HCT116 (cell line): ENCODE data around the gene DNASE2. TPM values are rescaled to one million over a fixed set of nuclear protein-coding genes. Genes with fewer than 3 reads are reported as not detected.
"Not testable (repeated sequence)": the region's sequence is repeated elsewhere in the genome, so short reads cannot be mapped to it uniquely, and the experiment has no call there.

ENCODE experiments used
- ATAC-seq: fragments of 200-7000 bp; cut with Tn5 transposase; 2 replicates; pipeline ENCODE4 v1.9.1; 2020; ENCODE audit warnings: mild to moderate bottlenecking, moderate library complexity
- BruUV-seq: library from RNA; stranded (reverse); fragments of 400-500 nt; replicated peaks from 2 replicates; lab custom pipeline; 2021; lab: Mats Ljungman, UMichigan
- CTCF ChIA-PET: fragments of 300-600 bp; sonication (Branson Sonifier 250); formaldehyde crosslinking; loops from one replicate; lab custom pipeline; 2021; ENCODE audit warnings: antibody characterized with exemption; lab: Charles Lee
- POLR2A ChIA-PET: fragments of 300-600, 350-600 bp; sonication (Branson Sonifier 250); formaldehyde crosslinking; loops from one replicate; lab custom pipeline; 2021; ENCODE audit warnings: antibody characterized with exemption; lab: Charles Lee
- RAD21 ChIA-PET, 2 experiments: fragments of 300-600 bp; sonication (Branson Sonifier 250); formaldehyde crosslinking; loops; one replicate each; lab custom pipeline; 2023; ENCODE audit warnings: low total read pairs in 2 of 2; ENCODE audit not compliant: uncharacterized antibody in 2 of 2, unreplicated experiment in 2 of 2, low non-redundant PET in 1 of 2; lab: Charles Lee
- DNase-seq: peaks from one replicate; pipeline ENCODE4 v3.0.0-alpha.2; 2010; ENCODE audit warnings: low read depth, low spot score
- H2AFZ ChIP-seq: fragments of 200-600 bp; shearing (Covaris generic), sonication (generic); 2 replicates; pipeline ENCODE4 v1.6.1; 2017; ENCODE audit warnings: low read depth, mixed run types, mixed read lengths, antibody characterized with exemption, low read length; ENCODE audit not compliant: poor library complexity, severe bottlenecking
- H3K27ac ChIP-seq: 2 replicates; pipeline ENCODE4 v1.5.1; 2012; ENCODE audit warnings: low read depth, low read length
- H3K27me3 ChIP-seq: fragments of 200-600 bp; sonication (generic); 2 replicates; pipeline ENCODE4 v1.6.1; 2016; ENCODE audit warnings: mixed run types, low read length, mixed read lengths; ENCODE audit not compliant: insufficient read depth
- H3K36me3 ChIP-seq, 2 experiments: fragments of 200-500 bp in 1 of 2; fragments of 200-600 bp in 1 of 2; sonication (Bioruptor generic) in 1 of 2; sonication (generic) in 1 of 2; 2 replicates each; pipeline versions ENCODE4 v1.5.1 to v1.6.1; 2014 to 2016; ENCODE audit warnings: low read length in 2 of 2, inconsistent platforms in 1 of 2, mixed read lengths in 1 of 2, mixed run types in 1 of 2; ENCODE audit not compliant: insufficient read depth in 2 of 2, control insufficient read depth in 1 of 2
- H3K4me1 ChIP-seq, 2 experiments: fragments of 200-600 bp in 1 of 2; sonication (generic) in 1 of 2; 2 replicates each; pipeline versions ENCODE4 v1.5.1 to v1.6.1; 2012 to 2017; ENCODE audit warnings: low read length in 2 of 2, inconsistent platforms in 1 of 2, mild to moderate bottlenecking in 1 of 2, mixed read lengths in 1 of 2, mixed run types in 1 of 2, moderate library complexity in 1 of 2; ENCODE audit not compliant: insufficient read depth in 2 of 2, control insufficient read depth in 1 of 2
- H3K4me2 ChIP-seq: fragments of 200-600 bp; sonication (generic); 2 replicates; pipeline ENCODE4 v1.6.1; 2017; ENCODE audit warnings: mixed run types, low read length, mixed read lengths
- H3K4me3 ChIP-seq, 2 experiments: fragments of 200-600 bp in 1 of 2; sonication (generic) in 1 of 2; replicated peaks in 1 of 2; 2 replicates each; pipeline ENCODE4 v1.5.1; 2011 to 2016; ENCODE audit warnings: low read length in 2 of 2, control low read depth in 1 of 2, low read depth in 1 of 2, mild to moderate bottlenecking in 1 of 2, mixed read lengths in 1 of 2, mixed run types in 1 of 2
- H3K79me2 ChIP-seq: fragments of 200-600 bp; sonication (generic); 2 replicates; pipeline ENCODE4 v1.6.1; 2017; ENCODE audit warnings: mild to moderate bottlenecking, mixed run types, low read length, moderate library complexity, mixed read lengths; ENCODE audit not compliant: insufficient read depth
- H3K9ac ChIP-seq: fragments of 200-600 bp; sonication (generic); 2 replicates; pipeline ENCODE4 v1.6.1; 2016; ENCODE audit warnings: low read length, mixed read lengths
- H3K9me2 ChIP-seq: fragments of 200-600 bp; sonication (generic), shearing (Covaris generic); 2 replicates; pipeline ENCODE4 v1.6.1; 2017; ENCODE audit warnings: mixed run types, mild to moderate bottlenecking, moderate library complexity; ENCODE audit not compliant: insufficient read depth
- H3K9me3 ChIP-seq, 2 experiments: fragments of 200-500 bp in 1 of 2; fragments of 200-600 bp in 1 of 2; sonication (Bioruptor generic) in 1 of 2; sonication (generic) in 1 of 2; 2 replicates each; pipeline ENCODE4 v1.6.1; 2014 to 2017; ENCODE audit warnings: low read length in 2 of 2, mixed read lengths in 2 of 2, inconsistent platforms in 1 of 2, low read depth in 1 of 2, mild to moderate bottlenecking in 1 of 2, mixed run types in 1 of 2, moderate library complexity in 1 of 2; ENCODE audit not compliant: control insufficient read depth in 1 of 2, insufficient read depth in 1 of 2
- H4K20me1 ChIP-seq: fragments of 200-600 bp; sonication (generic), shearing (Covaris generic); 2 replicates; pipeline ENCODE4 v1.6.1; 2017; ENCODE audit warnings: mixed run types, mild to moderate bottlenecking, moderate library complexity; ENCODE audit not compliant: insufficient read depth
- CBX3 ChIP-seq: IDR thresholded peaks from 2 replicates; pipeline ENCODE4 v1.6.1; 2012; ENCODE audit warnings: low read depth
- EGR1 ChIP-seq: IDR thresholded peaks from 2 replicates; pipeline ENCODE4 v1.6.1; 2012; ENCODE audit warnings: low read depth
- FOSL1 ChIP-seq: IDR thresholded peaks from 2 replicates; pipeline ENCODE4 v1.6.1; 2012; ENCODE audit warnings: low read depth
- RAD21 ChIP-seq: IDR thresholded peaks from 2 replicates; pipeline ENCODE4 v1.6.1; 2012; ENCODE audit warnings: low read depth, mild to moderate bottlenecking
- SIN3A ChIP-seq: IDR thresholded peaks from 2 replicates; pipeline ENCODE4 v1.6.1; 2012; ENCODE audit warnings: low read depth
- YY1 ChIP-seq: IDR thresholded peaks from 2 replicates; pipeline ENCODE4 v1.6.1; 2011; ENCODE audit warnings: low read length, low read depth, moderate library complexity, mild to moderate bottlenecking; ENCODE audit not compliant: insufficient replicate concordance; ENCODE audit errors: extremely low read depth
- ZNF274 ChIP-seq: fragments of 200-500 bp; sonication (Bioruptor generic); IDR thresholded peaks from 2 replicates; pipeline ENCODE4 v1.6.1; 2014; ENCODE audit warnings: mild to moderate bottlenecking, low read depth, low read length, inconsistent platforms
- intact Hi-C: fragments of 100-400 bp; cut with micrococcal nuclease; formaldehyde crosslinking; loops from 2 replicates; pipeline ENCODE4 v1.10.0; 2022
- total RNA-seq: library from RNA; stranded (reverse); gene quantifications from one replicate; pipeline ENCODE4 v1.2.1, GENCODE V29; 2021; ENCODE audit not compliant: unreplicated experiment
- TF ChIP-seq, protein P1 (sequence below): IDR thresholded peaks from 2 replicates; pipeline ENCODE4 v1.6.1; 2012; ENCODE audit warnings: low read depth
- TF ChIP-seq, protein P2 (sequence below): IDR thresholded peaks from 2 replicates; pipeline ENCODE4 v1.6.1; 2012

Gene DNASE2
- total RNA-seq, 1 experiment from 2014 or later: 36.6 TPM

DNA sequence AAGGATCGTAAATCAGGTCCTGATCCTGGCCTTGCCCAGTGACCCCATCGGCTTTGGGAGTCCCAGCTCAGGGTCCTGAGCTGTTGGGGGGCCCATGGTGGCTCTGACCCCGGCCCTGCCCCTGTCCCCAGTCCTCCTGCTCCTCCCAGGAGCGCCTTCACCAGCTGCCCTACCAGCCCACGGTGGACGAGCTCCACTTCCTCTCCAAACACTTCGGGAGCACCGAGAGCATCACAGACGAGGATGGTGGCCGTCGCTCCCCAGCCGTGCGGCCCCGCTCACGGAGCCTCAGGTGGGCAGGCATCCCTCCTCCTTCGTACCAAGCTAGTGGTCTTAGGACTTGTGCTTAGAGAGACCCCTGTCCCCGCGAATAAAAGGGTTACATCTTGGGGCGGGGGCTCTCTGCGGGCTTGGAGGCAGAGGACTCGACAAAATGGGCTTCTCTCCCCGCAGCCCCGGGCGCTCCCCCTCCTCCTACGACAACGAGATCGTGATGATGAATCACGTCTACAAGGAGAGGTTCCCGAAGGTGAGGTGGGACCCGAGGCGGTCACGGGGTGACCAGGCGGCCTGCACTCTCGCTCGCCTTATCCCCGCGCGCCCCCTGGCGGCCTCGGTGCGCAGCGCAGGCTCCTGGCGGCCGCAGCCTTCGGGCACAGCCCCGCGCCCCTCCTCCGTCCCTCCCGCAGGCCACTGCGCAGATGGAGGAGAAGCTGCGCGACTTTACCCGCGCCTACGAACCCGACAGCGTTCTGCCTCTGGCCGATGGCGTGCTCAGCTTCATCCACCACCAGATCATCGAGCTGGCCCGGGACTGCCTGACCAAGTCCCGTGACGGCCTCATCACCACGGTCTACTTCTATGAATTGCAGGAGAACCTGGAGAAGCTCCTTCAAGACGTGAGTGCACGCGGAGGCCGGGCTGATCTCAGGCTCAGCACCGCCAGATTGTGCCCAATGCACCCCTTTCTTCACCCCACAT lies 33.8 kb downstream of the DNASE2 start (continued):
- TF ChIP-seq, protein P1, sequence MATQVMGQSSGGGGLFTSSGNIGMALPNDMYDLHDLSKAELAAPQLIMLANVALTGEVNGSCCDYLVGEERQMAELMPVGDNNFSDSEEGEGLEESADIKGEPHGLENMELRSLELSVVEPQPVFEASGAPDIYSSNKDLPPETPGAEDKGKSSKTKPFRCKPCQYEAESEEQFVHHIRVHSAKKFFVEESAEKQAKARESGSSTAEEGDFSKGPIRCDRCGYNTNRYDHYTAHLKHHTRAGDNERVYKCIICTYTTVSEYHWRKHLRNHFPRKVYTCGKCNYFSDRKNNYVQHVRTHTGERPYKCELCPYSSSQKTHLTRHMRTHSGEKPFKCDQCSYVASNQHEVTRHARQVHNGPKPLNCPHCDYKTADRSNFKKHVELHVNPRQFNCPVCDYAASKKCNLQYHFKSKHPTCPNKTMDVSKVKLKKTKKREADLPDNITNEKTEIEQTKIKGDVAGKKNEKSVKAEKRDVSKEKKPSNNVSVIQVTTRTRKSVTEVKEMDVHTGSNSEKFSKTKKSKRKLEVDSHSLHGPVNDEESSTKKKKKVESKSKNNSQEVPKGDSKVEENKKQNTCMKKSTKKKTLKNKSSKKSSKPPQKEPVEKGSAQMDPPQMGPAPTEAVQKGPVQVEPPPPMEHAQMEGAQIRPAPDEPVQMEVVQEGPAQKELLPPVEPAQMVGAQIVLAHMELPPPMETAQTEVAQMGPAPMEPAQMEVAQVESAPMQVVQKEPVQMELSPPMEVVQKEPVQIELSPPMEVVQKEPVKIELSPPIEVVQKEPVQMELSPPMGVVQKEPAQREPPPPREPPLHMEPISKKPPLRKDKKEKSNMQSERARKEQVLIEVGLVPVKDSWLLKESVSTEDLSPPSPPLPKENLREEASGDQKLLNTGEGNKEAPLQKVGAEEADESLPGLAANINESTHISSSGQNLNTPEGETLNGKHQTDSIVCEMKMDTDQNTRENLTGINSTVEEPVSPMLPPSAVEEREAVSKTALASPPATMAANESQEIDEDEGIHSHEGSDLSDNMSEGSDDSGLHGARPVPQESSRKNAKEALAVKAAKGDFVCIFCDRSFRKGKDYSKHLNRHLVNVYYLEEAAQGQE: no peak
- TF ChIP-seq ZNF274 (no peak), EGR1 (no peak), YY1 (no peak), SIN3A (no peak), CBX3 (no peak), FOSL1 (no peak), RAD21 (peak; percentile 96)
- TF ChIP-seq, protein P2, sequence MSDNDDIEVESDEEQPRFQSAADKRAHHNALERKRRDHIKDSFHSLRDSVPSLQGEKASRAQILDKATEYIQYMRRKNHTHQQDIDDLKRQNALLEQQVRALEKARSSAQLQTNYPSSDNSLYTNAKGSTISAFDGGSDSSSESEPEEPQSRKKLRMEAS: no peak

DNA sequence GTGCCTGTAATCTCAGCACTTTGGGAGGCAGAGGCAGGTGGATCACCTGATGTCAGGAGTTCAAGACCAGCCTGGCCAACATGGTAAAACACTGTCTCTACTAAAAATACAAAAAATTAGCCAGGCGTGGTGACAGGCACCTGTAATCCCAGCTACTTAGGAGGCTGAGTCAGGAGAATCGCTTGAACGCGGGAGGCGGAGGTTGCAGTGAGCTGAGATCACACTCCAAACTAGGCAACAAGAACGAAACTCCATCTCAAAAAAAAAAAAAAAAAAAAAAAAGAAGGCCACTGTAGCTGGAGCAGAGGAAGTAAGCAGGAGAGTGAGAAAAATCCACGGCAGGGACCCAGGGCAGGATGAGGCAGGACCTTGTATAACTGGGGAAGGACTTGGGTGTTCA lies 34.6 kb downstream of the DNASE2 start:
- H3K4me2 ChIP-seq, H3K27ac ChIP-seq, H3K9me2 ChIP-seq, DNase-seq, BruUV-seq, H3K9ac ChIP-seq, POLR2A ChIA-PET, H3K4me3 ChIP-seq, ATAC-seq, H3K9me3 ChIP-seq, H3K27me3 ChIP-seq, H4K20me1 ChIP-seq, H2AFZ ChIP-seq: not testable (repeated sequence)
- Histone ChIP-seq H3K79me2 (peaks cover 14% of the 10 kb centered on the region; the same call in 1 of the 2 replicates), H3K36me3 (peaks cover 5 to 11% of the 10 kb centered on the region in 2 experiments; a peak in 1 of 4 replicates), H3K4me1 (peaks cover 4 to 18% of the 10 kb centered on the region in 2 experiments; a peak in 3 of 4 replicates)
- ChIA-PET CTCF (interaction anchor here (0.7 to 2.3 kb wide), 14 partner anchors 9 to 89 kb away, joined by 3 to 34 read pairs (median 5); partner anchors contain the start of gene RTBDN), RAD21 (interaction anchor here (1.0 to 1.6 kb wide), 2 partner anchors 73 to 80 kb away, joined by 3 to 5 read pairs; no protein-coding TSS in a partner anchor)
- intact Hi-C loops: loop anchor here (5.0 kb wide), 1 partner anchor 69 kb away; the partner anchor contains the start of gene HOOK2
